ENCODE data around the gene GCNT2.

GCNT2 gene

DNA sequence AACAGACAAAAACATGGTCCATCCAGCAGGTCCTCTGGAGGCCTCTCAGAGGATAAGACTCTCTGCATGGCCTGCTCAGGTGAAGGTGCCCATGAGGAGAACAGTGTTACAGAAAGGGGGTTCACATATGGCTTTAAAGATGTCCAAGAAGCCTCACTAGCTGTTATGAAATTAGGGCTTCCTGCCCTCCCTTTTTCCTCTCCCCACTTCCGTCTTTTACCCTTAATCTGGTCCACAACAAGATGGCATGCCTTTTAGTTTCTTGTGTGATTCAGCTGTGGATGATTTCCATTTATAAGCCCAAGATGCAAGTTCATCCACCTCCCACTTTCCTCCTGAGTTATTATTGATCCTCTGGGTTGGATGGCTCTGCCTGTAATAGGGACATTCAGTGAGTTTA, 14.0 kb downstream of the GCNT2 start:
- no peak for DNase-seq (ENCODE audit: low read depth)
- TF ChIP-seq, protein P1, sequence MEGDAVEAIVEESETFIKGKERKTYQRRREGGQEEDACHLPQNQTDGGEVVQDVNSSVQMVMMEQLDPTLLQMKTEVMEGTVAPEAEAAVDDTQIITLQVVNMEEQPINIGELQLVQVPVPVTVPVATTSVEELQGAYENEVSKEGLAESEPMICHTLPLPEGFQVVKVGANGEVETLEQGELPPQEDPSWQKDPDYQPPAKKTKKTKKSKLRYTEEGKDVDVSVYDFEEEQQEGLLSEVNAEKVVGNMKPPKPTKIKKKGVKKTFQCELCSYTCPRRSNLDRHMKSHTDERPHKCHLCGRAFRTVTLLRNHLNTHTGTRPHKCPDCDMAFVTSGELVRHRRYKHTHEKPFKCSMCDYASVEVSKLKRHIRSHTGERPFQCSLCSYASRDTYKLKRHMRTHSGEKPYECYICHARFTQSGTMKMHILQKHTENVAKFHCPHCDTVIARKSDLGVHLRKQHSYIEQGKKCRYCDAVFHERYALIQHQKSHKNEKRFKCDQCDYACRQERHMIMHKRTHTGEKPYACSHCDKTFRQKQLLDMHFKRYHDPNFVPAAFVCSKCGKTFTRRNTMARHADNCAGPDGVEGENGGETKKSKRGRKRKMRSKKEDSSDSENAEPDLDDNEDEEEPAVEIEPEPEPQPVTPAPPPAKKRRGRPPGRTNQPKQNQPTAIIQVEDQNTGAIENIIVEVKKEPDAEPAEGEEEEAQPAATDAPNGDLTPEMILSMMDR (IDR thresholded peaks at IDR 0.05; ENCODE audit: insufficient read depth, low read depth, low read length, missing control alignments): no peak
- H3K4me3 ChIP-seq (ENCODE audit: low read length): no peak overlapping the region

DNA sequence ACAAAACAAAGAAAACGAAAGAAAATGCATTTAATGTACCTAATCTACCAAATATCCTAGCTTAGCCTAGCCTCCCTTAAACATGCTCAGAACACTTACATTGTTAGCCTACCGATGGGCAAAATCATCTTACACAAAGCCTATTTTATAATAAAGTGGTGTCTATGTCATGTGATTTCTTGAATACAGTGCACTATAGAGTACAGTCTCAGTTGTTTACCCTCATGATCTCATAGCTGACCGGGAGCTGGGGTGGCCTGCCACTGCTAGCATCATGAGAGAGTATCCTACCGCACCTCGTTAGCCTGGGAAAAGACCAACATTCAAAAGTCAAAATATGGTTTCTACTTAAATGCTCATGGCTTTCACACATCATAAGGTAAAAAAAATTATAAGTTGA, 16.6 kb downstream of the GCNT2 start:
- no peak overlapping the region for H3K4me3 ChIP-seq (ENCODE audit: low read length)
- DNase-seq (ENCODE audit: low read depth): no peak
- TF ChIP-seq, protein P1 (IDR thresholded peaks at IDR 0.05; ENCODE audit: insufficient read depth, low read depth, low read length, missing control alignments): no peak

DNA sequence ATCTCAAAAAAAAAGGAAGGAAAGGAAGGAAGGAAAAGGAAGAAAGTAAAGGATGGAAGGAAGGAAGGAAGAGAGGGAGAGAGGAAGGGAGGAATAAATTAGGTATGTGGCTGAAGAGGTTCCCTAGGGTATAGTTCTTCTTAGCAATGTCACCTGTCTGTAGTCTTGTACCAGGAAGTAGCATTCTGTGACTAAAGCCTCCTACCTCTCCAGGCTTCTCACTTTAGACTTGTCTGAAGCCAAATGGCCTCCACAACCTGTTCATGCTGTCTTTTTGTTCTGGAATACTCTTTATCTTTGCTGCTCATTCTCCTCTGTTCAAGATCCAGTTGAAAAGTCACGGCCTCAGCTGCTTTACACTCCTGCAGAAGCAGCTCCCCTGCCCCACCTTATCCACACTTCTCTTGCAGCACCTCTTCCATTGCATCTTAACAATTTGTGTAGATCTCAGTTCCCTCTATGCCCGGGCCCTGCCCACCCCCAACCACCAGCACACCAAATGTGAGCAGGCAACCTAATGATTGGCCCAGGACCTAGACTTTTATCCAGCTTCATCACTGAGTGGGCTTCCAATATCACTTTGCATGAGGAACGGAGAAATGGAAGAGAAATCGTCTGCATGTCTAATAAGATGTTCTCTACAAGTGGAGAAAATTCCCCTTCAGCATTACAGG, 19.1 kb downstream of the GCNT2 start:
- TF ChIP-seq, protein P1 (IDR thresholded peaks at IDR 0.05; ENCODE audit: insufficient read depth, low read depth, low read length, missing control alignments): no peak
- H3K4me3 ChIP-seq (ENCODE audit: low read length): no peak overlapping the region
- no peak for DNase-seq (ENCODE audit: low read depth)

DNA sequence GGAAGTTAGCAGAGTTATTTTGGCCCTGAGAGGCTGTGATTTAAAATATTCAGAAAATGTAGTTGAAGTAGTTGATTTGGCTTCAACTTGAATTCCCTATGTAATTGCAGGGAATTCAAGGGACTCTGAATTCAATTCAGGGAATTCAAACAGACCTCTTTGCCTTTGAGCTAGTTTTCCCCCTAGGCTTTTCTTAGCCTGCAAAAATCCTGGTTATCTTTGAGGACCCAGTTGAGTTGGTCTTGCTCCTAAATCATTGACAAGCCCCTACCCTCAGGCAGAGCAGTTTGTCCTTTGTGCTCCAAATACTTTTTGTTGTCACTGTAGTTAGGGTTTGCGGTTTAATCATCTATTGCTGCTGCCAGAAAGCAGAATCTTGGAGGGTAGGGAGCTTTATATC, 20.4 kb downstream of the GCNT2 start:
- DNase-seq (ENCODE audit: low read depth): no peak
- no peak overlapping the region for H3K4me3 ChIP-seq (ENCODE audit: low read length)
- TF ChIP-seq, protein P1 (IDR thresholded peaks at IDR 0.05; ENCODE audit: insufficient read depth, low read depth, low read length, missing control alignments): no peak

DNA sequence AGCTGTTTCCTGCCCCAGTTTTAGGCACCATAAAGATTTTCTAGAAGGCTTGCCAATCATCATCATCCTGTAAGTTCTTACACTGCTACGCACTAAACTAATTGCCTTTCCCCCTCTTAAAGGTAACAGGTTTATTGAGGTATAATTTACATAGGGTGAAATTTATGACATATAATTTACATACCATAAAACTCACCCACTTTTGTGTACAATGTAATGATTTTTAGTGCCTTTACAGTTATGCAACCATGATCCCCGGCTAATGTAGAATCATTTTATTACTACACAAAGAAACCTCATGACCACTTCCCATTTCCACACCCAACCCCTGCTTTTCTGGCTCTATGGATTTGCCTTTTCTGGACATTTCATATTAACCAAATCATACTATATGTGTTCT, 21.1 kb downstream of the GCNT2 start:
- TF ChIP-seq, protein P1 (IDR thresholded peaks at IDR 0.05; ENCODE audit: insufficient read depth, low read depth, low read length, missing control alignments): no peak
- no peak overlapping the region for H3K4me3 ChIP-seq (ENCODE audit: low read length)
- DNase-seq (ENCODE audit: low read depth): no peak

DNA sequence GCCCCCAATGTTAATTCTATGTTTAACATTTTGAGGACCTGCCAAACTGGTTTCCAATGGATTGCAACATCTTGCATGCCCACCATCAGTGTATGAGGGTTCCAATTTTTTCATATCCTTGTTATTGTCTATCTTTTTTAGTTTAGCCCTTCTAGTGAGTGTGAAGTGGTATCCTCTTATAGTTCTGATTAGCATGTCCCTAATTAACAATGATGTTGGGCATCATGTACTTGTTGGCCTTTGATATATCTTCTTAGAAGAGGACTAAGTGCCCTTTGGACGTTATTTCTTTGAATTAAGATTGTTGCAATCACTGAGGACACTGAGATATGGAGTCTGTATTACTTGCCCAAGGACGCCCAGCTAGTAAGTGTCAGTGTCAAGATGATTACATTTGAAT, 22.3 kb downstream of the GCNT2 start:
- TF ChIP-seq, protein P1 (IDR thresholded peaks at IDR 0.05; ENCODE audit: insufficient read depth, low read depth, low read length, missing control alignments): no peak
- no peak for DNase-seq (ENCODE audit: low read depth)
- H3K4me3 ChIP-seq (ENCODE audit: low read length): no peak overlapping the region

DNA sequence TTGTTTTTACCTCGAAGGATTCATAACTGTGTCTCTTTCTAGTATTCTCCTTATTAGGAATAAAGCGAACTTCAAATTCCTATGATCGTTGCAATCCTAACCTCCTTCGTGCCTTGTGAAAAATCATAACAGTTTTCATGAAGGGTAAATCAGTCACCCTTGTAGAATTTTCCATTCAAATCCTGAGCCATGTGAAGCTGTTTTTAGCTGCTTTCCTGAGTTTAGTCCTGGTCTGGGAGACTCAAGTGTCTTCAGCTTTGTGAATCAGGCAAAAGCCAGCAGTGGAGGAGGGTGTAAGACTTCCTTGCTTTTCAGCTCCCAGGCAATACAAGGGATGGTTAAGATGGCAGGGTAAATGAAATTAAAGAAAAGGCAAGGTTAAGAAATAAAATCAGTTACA, 24.3 kb downstream of the GCNT2 start:
- no peak for DNase-seq (ENCODE audit: low read depth)
- TF ChIP-seq, protein P1 (IDR thresholded peaks at IDR 0.05; ENCODE audit: insufficient read depth, low read depth, low read length, missing control alignments): no peak

More for the DNA sequence above, 24.3 kb downstream of the GCNT2 start:
- H3K4me3 ChIP-seq (ENCODE audit: low read length): no peak overlapping the region

Measured in epithelial cell of esophagus (primary cell).